ENCODE data around the gene C17orf78. TPM values are rescaled to one million over a fixed set of nuclear protein-coding genes. Genes with fewer than 3 reads are reported as not detected.
"Not testable (repeated sequence)": the region's sequence is repeated elsewhere in the genome, so short reads cannot be mapped to it uniquely, and the experiment has no call there.

C17orf78 gene
- total RNA-seq, 2 donors from 2014 or later = not detected

GRCh38 chr17:37405955-37406634 is 30.3 kb downstream of the C17orf78 start:
- Mint-ChIP-seq H3K27me3 (ENCODE audit: insufficient read depth) (no peaks in the 10 kb centered on the region), H3K4me3 (peak overlapping the region; percentile 98), H3K4me1 (peaks cover 15% of the 10 kb centered on the region), H3K27ac (peak overlapping the region; percentile 96), H3K9me3 (no peaks in the 10 kb centered on the region), H3K36me3 (ENCODE audit: low read depth) (peaks cover 20% of the 10 kb centered on the region)
- H3K4me3 ChIP-seq (ENCODE audit: low read length) = peak overlapping the region; percentile 93
- no peak for DNase-seq
- H3K4me1 ChIP-seq (ENCODE audit: control insufficient read depth, insufficient read depth, low read length) = no peaks in the 10 kb centered on the region
- 2 to 4% methylated on average over 11 to 21 of the region's 21 CpGs for WGBS, 2 experiments (ENCODE audit: insufficient coverage in 1 of 2, insufficient read length in 1 of 2)
- peak overlapping the region; percentile 74 for H3K27ac ChIP-seq (ENCODE audit: low read depth, low read length)
- peak overlapping the region; percentile 68 for H3K9ac ChIP-seq (ENCODE audit: extremely low read depth, low read length, poor library complexity, severe bottlenecking)
- H3K36me3 ChIP-seq (ENCODE audit: control insufficient read depth, insufficient read depth, low read length) = peaks cover 17% of the 10 kb centered on the region
- no peaks in the 10 kb centered on the region for H3K9me3 ChIP-seq (ENCODE audit: control insufficient read depth, low read length)
- no peaks in the 10 kb centered on the region for H3K27me3 ChIP-seq (ENCODE audit: control insufficient read depth, insufficient read depth, low read length, poor library complexity, severe bottlenecking)
- no peak for TF ChIP-seq CTCF (conservative IDR thresholded peaks at IDR 0.05)

DNA sequence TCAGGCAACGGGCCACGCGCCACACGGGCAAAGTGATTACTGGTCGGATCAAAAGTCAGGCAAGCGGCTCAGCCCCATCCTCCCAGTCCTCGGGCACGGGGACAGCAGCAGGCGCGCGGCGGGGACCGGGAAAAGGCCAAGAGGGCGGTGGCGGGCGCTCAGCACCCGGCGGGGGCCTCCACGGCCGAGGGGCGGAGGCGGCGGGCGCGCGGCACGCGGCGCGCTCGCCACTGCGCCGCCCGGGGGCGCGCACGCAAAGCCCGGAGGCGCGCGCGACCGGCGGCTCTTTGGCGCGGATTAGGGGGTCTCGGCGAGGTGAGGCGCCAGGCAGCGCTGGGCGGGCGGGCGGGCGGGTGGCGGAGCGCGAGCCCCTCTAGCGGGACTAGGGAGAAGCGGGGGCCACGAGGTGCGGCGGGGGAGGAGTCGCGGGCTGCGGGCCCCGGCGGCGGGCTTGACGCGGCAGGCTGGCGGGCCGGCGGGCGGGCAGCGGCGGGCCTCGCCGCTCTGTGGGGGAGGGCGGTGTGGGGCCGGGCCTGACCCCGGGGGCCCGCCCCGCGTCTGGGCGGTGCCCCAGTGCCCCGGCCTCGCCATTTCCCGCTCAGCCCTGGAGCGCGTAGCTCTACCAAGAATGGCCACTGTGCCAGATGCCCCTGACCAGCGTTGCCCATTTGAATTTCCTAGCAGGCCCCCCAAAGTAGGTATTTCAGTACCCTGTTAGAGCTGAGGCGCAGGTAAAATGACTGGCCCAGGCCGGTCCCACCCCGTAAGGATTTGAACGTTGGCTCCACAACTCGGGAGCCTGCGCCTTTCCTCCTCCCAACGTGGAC is 31.1 kb downstream of the C17orf78 start, which contains the start of the genes ACACA and TADA2A:
Gene ACACA, minus strand, starts transcription at position 202 of the 827 bp plus-strand sequence. CDS start 537 bp downstream, outside the sequence.
Gene TADA2A, plus strand, starts transcription at position 252 of the 827 bp plus-strand sequence. CDS start 4,480 bp downstream, outside the sequence.
- Mint-ChIP-seq H3K27ac (peak within 1 kb of the TSS; percentile 96), H3K27me3 (ENCODE audit: insufficient read depth) (no peaks in the 10 kb centered on the region), H3K4me3 (peak within 1 kb of the TSS; percentile 98), H3K36me3 (ENCODE audit: low read depth) (peaks cover 27% of the 10 kb centered on the region), H3K9me3 (no peaks in the 10 kb centered on the region), H3K4me1 (peaks cover 15% of the 10 kb centered on the region)
- no peaks in the 10 kb centered on the region for H3K9me3 ChIP-seq (ENCODE audit: control insufficient read depth, low read length)
- 0% methylated on average over 17 to 98 of the region's 98 CpGs for WGBS, 2 experiments (ENCODE audit: insufficient coverage in 1 of 2, insufficient read length in 1 of 2)
- H3K4me1 ChIP-seq (ENCODE audit: control insufficient read depth, insufficient read depth, low read length) = no peaks in the 10 kb centered on the region
- H3K4me3 ChIP-seq (ENCODE audit: low read length) = peak within 1 kb of the TSS; percentile 96
- H3K36me3 ChIP-seq (ENCODE audit: control insufficient read depth, insufficient read depth, low read length) = peaks cover 22% of the 10 kb centered on the region
- H3K27ac ChIP-seq (ENCODE audit: low read depth, low read length) = peak within 1 kb of the TSS; percentile 74
- peak; percentile 94 for DNase-seq
- H3K27me3 ChIP-seq (ENCODE audit: control insufficient read depth, insufficient read depth, low read length, poor library complexity, severe bottlenecking) = no peaks in the 10 kb centered on the region
- peak; percentile 35 for TF ChIP-seq CTCF (conservative IDR thresholded peaks at IDR 0.05)
- H3K9ac ChIP-seq (ENCODE audit: extremely low read depth, low read length, poor library complexity, severe bottlenecking) = peak within 1 kb of the TSS; percentile 83

- H3K27ac ChIP-seq (ENCODE audit: low read depth, low read length); H3K27me3 Mint-ChIP-seq (ENCODE audit: insufficient read depth); H3K27me3 ChIP-seq (ENCODE audit: control insufficient read depth, insufficient read depth, low read length, poor library complexity, severe bottlenecking); H3K9ac ChIP-seq (ENCODE audit: extremely low read depth, low read length, poor library complexity, severe bottlenecking); H3K9me3 ChIP-seq (ENCODE audit: control insufficient read depth, low read length); H3K9me3 Mint-ChIP-seq; H3K4me1 ChIP-seq (ENCODE audit: control insufficient read depth, insufficient read depth, low read length); DNase-seq: not testable (repeated sequence)
- WGBS, 2 experiments (ENCODE audit: insufficient coverage in 1 of 2, insufficient read length in 1 of 2) = 95% methylated on average over 13 of the region's 13 CpGs
- peaks cover 15% of the 10 kb centered on the region for H3K4me1 Mint-ChIP-seq
- peaks cover 37% of the 10 kb centered on the region for H3K36me3 Mint-ChIP-seq (ENCODE audit: low read depth)
- peak overlapping the region; percentile 98 for H3K4me3 Mint-ChIP-seq
- peak overlapping the region; percentile 39 for H3K27ac Mint-ChIP-seq
- Histone ChIP-seq H3K4me3 (ENCODE audit: low read length) (peak overlapping the region; percentile 96), H3K36me3 (ENCODE audit: control insufficient read depth, insufficient read depth, low read length) (peaks cover 35% of the 10 kb centered on the region)
These were observed 32.3 kb downstream of the C17orf78 start for GRCh38 chr17:37408145-37408479.

Measured in endodermal cell (in vitro differentiated cells).